Breast epithelium (tissue), 4 donors: Measurements from ENCODE around the gene STIM2. TPM values are rescaled to one million over a fixed set of nuclear protein-coding genes. Genes with fewer than 3 reads are reported as not detected.

ENCODE experiments used
- DNase-seq, 2 donors: peaks; one replicate each; pipeline ENCODE4 v3.0.0-alpha.2; 2019; ENCODE audit warnings: low spot score in 2 of 2
- H3K27ac ChIP-seq, 2 donors: fragments of 200-600 bp; sonication (generic) in 1 of 2; one replicate each; pipeline ENCODE4 v1.5.1; 2016 to 2019; ENCODE audit warnings: mild to moderate bottlenecking in 1 of 2
- H3K27me3 ChIP-seq, 2 donors: fragments of 200-600 bp; sonication (generic) in 1 of 2; one replicate each; pipeline versions ENCODE4 v1.5.1 to v1.6.0; 2017 to 2019; ENCODE audit warnings: control low read depth in 1 of 2, mild to moderate bottlenecking in 1 of 2
- H3K36me3 ChIP-seq: fragments of 200-600 bp; one replicate; pipeline ENCODE4 v1.5.1; 2019
- H3K4me1 ChIP-seq, 2 donors: fragments of 200-600 bp; sonication (generic); one replicate each; pipeline ENCODE4 v1.5.1; 2016 to 2019; ENCODE audit warnings: control low read depth in 1 of 2
- H3K4me3 ChIP-seq, 3 donors: fragments of 200-600 bp; sonication (generic); 1 replicate in 2 of 3; 2 replicates in 1 of 3; pipeline ENCODE4 v1.5.1; 2016 to 2019; ENCODE audit warnings: mild to moderate bottlenecking in 3 of 3, moderate library complexity in 2 of 3
- H3K9me3 ChIP-seq, 2 donors: fragments of 200-600 bp; sonication (generic) in 1 of 2; one replicate each; pipeline ENCODE4 v1.5.1; 2016 to 2019; ENCODE audit warnings: control low read depth in 1 of 2
- POLR2A ChIP-seq: fragments of 450-650 bp; IDR thresholded peaks from one replicate; pipeline ENCODE4 v1.6.1; 2016; ENCODE audit warnings: antibody characterized with exemption, mild to moderate bottlenecking, moderate library complexity
- POLR2AphosphoS5 ChIP-seq, 3 donors: sonication (generic); formaldehyde crosslinking; IDR thresholded peaks; one replicate each; pipeline ENCODE4 v1.6.1; 2017; ENCODE audit warnings: antibody characterized with exemption in 3 of 3
- intact Hi-C: fragments of 100-400 bp; cut with DNase I; formaldehyde crosslinking; loops from one replicate; pipeline ENCODE4 v1.15.1; 2023; ENCODE audit warnings: low total_unique reads
- total RNA-seq, 3 donors: library from RNA; depleted of rRNA; stranded (reverse); fragments of >200 nt; gene quantifications; one replicate each; pipeline ENCODE4 v1.1.0, GENCODE V29; 2016
- TF ChIP-seq, protein P1 (sequence below), 3 donors: fragments of 450-650 bp; IDR thresholded peaks; one replicate each; pipeline ENCODE4 v1.5.1; 2016 to 2017; ENCODE audit warnings: antibody characterized with exemption in 3 of 3, mild to moderate bottlenecking in 3 of 3, moderate library complexity in 3 of 3

The STIM2 gene
- total RNA-seq, 3 donors from 2014 or later = 12.0 to 24.7 (median 23.3) TPM

DNA sequence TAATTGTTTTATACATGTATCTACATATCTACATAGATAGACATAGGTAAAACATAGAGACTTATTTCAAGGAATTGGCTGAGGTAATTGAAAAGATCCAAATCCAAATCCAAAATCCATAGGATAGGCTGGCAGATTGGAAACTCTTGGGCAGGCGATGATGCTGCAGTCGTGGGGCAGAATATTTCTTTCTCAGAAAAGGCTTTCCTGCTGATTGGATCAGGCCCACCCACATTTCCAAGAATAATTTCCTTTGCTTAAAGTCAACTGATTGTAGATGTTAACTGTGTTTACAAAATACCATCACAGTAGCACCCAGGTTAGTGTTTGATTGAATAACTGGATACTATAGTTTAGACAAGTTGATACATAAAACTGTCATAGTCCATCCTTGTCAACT is 27.2 kb downstream of the STIM2 start:
- Histone ChIP-seq H3K27me3 (no peaks in the 10 kb centered on the region), H3K9me3 (no peaks in the 10 kb centered on the region), H3K36me3 (no peaks in the 10 kb centered on the region), H3K27ac (no peak overlapping the region), H3K4me1 (no peaks in the 10 kb centered on the region), H3K4me3 (no peak overlapping the region)
- no peak for DNase-seq
- TF ChIP-seq, protein P1, sequence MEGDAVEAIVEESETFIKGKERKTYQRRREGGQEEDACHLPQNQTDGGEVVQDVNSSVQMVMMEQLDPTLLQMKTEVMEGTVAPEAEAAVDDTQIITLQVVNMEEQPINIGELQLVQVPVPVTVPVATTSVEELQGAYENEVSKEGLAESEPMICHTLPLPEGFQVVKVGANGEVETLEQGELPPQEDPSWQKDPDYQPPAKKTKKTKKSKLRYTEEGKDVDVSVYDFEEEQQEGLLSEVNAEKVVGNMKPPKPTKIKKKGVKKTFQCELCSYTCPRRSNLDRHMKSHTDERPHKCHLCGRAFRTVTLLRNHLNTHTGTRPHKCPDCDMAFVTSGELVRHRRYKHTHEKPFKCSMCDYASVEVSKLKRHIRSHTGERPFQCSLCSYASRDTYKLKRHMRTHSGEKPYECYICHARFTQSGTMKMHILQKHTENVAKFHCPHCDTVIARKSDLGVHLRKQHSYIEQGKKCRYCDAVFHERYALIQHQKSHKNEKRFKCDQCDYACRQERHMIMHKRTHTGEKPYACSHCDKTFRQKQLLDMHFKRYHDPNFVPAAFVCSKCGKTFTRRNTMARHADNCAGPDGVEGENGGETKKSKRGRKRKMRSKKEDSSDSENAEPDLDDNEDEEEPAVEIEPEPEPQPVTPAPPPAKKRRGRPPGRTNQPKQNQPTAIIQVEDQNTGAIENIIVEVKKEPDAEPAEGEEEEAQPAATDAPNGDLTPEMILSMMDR (IDR thresholded peaks at IDR 0.05) = no peak
- no peak for TF ChIP-seq POLR2AphosphoS5 (IDR thresholded peaks at IDR 0.05)
- TF ChIP-seq POLR2A = no peak
- intact Hi-C loops = no loop called here

DNA sequence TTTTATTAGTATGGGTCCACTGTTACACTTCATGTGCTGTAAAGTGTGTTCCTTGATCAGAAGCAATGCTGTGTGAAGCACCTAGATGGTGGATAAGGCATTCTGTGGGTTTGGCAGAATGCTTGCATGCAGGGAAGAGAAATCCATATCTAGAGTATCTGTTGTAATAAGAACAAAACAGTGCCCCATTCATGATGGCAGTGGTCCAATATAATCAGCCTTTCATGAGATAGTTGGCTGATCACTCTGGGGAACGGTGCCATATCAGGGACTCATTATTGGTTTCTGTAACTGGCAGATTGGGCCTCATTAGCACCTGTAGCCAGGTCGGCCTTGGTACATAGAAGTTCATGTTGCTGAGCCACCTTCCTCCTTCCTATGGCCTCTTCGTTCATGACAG is 28.7 kb downstream of the STIM2 start:
- no peak overlapping the region for H3K4me3 ChIP-seq
- no peaks in the 10 kb centered on the region for H3K36me3 ChIP-seq
- TF ChIP-seq POLR2AphosphoS5 (IDR thresholded peaks at IDR 0.05) = no peak
- TF ChIP-seq, protein P1 (IDR thresholded peaks at IDR 0.05) = no peak
- no peak for TF ChIP-seq POLR2A
- no peaks in the 10 kb centered on the region for H3K27me3 ChIP-seq
- no peak for DNase-seq
- no peaks in the 10 kb centered on the region for H3K9me3 ChIP-seq
- intact Hi-C loops = no loop called here
- H3K27ac ChIP-seq = no peak overlapping the region
- H3K4me1 ChIP-seq = no peaks in the 10 kb centered on the region

DNA sequence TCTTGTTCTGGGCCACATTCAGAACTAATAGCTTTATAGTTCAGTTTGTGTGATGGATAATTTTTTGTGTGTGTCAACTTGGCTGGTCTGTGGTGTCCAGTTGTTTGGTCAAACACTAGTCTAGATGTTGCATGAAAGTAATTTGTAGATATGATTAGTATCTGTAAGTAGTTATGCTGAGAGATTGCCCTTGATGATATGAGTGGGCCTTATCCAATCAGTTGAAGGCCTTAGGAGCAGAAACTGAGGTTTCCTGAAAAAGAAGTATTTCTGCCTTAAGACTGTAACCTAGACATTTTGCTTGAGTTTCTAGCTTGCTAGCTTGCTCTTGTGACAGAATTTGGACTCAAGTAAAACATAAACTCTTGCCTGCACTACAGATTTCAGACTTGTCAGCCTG is 30.4 kb downstream of the STIM2 start:
- Histone ChIP-seq H3K9me3 (no peaks in the 10 kb centered on the region), H3K36me3 (no peaks in the 10 kb centered on the region), H3K4me1 (no peaks in the 10 kb centered on the region), H3K27me3 (no peaks in the 10 kb centered on the region), H3K27ac (no peak overlapping the region), H3K4me3 (no peak overlapping the region)
- DNase-seq = no peak
- TF ChIP-seq POLR2A (no peak), POLR2AphosphoS5 (IDR thresholded peaks at IDR 0.05) (no peak)
- TF ChIP-seq, protein P1 (IDR thresholded peaks at IDR 0.05) = no peak
- intact Hi-C loops = no loop called here

DNA sequence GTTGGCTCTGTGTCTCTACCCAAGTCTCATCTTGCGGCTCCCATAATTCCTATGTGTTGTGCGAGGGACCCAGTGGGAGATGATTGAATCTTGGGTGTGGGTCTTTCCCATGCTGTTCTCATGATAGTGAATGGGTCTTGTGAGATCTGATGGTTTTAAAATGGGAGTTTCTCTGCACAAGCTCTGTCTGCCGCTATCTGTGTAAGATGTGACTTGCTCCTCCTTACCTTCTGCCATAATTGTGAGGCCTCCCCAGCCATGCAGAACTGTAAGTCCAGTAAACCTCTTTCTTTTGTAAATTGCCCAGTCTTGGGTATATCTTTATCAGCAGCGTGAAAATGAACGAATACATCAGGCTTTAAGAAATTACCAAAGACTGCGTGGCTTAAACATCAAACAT is 31.2 kb downstream of the STIM2 start:
- no peaks in the 10 kb centered on the region for H3K4me1 ChIP-seq
- no peaks in the 10 kb centered on the region for H3K9me3 ChIP-seq
- intact Hi-C loops = no loop called here
- H3K27ac ChIP-seq = no peak overlapping the region
- DNase-seq = no peak
- H3K4me3 ChIP-seq = no peak overlapping the region
- TF ChIP-seq POLR2A (no peak), POLR2AphosphoS5 (IDR thresholded peaks at IDR 0.05) (no peak)
- TF ChIP-seq, protein P1 (IDR thresholded peaks at IDR 0.05) = no peak
- H3K36me3 ChIP-seq = no peaks in the 10 kb centered on the region
- no peaks in the 10 kb centered on the region for H3K27me3 ChIP-seq

DNA sequence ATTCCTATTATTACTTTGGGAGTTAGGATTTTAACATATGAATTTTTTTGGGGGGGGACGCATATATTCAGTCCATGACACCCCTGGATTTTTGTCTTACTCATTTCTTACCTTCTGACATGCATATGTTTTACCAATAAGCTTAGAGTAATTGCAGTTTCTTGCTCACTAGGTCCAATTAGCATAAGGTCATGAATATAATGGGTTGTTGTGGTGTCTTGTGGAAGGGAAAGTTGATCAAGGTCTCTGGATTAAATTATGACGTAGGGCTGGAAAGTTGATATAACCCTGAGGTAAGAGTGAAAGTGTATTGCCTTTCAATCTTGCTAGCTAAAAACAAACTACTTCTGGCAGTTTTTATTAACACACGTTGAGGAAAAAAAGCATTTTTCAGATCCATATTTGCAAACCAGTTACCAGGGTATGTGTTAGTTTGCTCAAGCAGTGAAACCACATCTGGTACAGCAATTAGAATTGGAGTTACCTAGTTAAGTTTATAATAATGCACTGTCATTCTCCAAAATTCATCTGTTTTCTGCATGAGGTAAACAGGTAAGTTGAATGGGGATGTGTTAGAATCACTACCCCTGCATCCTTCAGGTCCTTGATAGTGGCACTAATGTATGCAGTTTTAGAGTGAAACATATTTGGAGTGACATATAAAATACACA is 32.0 kb downstream of the STIM2 start:
- intact Hi-C loops = no loop called here
- Histone ChIP-seq H3K4me1 (no peaks in the 10 kb centered on the region), H3K36me3 (no peaks in the 10 kb centered on the region), H3K9me3 (no peaks in the 10 kb centered on the region), H3K4me3 (no peak overlapping the region), H3K27ac (no peak overlapping the region), H3K27me3 (no peaks in the 10 kb centered on the region)
- TF ChIP-seq POLR2A = no peak
- TF ChIP-seq, protein P1 (IDR thresholded peaks at IDR 0.05) = no peak
- TF ChIP-seq POLR2AphosphoS5 (IDR thresholded peaks at IDR 0.05) = no peak
- DNase-seq = no peak
